ENCODE measurements around the gene PACSIN2.
"Not testable (repeated sequence)": the region's sequence is repeated elsewhere in the genome, so short reads cannot be mapped to it uniquely, and the experiment has no call there.

PACSIN2 gene

GRCh38 chr22:42992886-42993479 lies 22.0 kb downstream of the PACSIN2 start:
- no peak for DNase-seq (ENCODE audit: low read depth in 2 of 2, low spot score in 1 of 2)

GRCh38 chr22:42992092-42992491 lies 22.9 kb downstream of the PACSIN2 start:
- no peak for DNase-seq (ENCODE audit: low read depth in 2 of 2, low spot score in 1 of 2)

GRCh38 chr22:42991010-42991651 lies 23.8 kb downstream of the PACSIN2 start:
- DNase-seq (ENCODE audit: low read depth in 2 of 2, low spot score in 1 of 2), result no peak

GRCh38 chr22:42990131-42990838 lies 24.7 kb downstream of the PACSIN2 start:
- DNase-seq (ENCODE audit: low read depth in 2 of 2, low spot score in 1 of 2), result no peak

GRCh38 chr22:42986115-42986514 lies 28.8 kb downstream of the PACSIN2 start:
- DNase-seq (ENCODE audit: low read depth in 2 of 2, low spot score in 1 of 2), result no peak

GRCh38 chr22:42985531-42985905 lies 29.4 kb downstream of the PACSIN2 start:
- no peak for DNase-seq (ENCODE audit: low read depth in 2 of 2, low spot score in 1 of 2)

- no peak for DNase-seq (ENCODE audit: low read depth in 2 of 2, low spot score in 1 of 2)
Measured at GRCh38 chr22:42984814-42985530, 30.0 kb downstream of the PACSIN2 start.

- DNase-seq (ENCODE audit: low read depth in 2 of 2, low spot score in 1 of 2), result no peak
Measured at GRCh38 chr22:42984397-42984796, 30.6 kb downstream of the PACSIN2 start.

GRCh38 chr22:42983470-42983869 lies 31.5 kb downstream of the PACSIN2 start:
- no peak for DNase-seq (ENCODE audit: low read depth in 2 of 2, low spot score in 1 of 2)

GRCh38 chr22:42979606-42980005 lies 35.3 kb downstream of the PACSIN2 start:
- no peak for DNase-seq (ENCODE audit: low read depth in 2 of 2, low spot score in 1 of 2)

- no peak for DNase-seq (ENCODE audit: low read depth in 2 of 2, low spot score in 1 of 2)
Measured at GRCh38 chr22:42978453-42979103, 36.4 kb downstream of the PACSIN2 start.

GRCh38 chr22:42977569-42977968 lies 37.4 kb downstream of the PACSIN2 start:
- DNase-seq (ENCODE audit: low read depth in 2 of 2, low spot score in 1 of 2), result no peak

GRCh38 chr22:42976217-42976933 lies 38.6 kb downstream of the PACSIN2 start:
- no peak for DNase-seq (ENCODE audit: low read depth in 2 of 2, low spot score in 1 of 2)

GRCh38 chr22:42974223-42974622 lies 40.7 kb downstream of the PACSIN2 start:
- no peak for DNase-seq (ENCODE audit: low read depth in 2 of 2, low spot score in 1 of 2)

- DNase-seq (ENCODE audit: low read depth in 2 of 2, low spot score in 1 of 2), result no peak
Measured at GRCh38 chr22:42973536-42973881, 41.4 kb downstream of the PACSIN2 start.

- DNase-seq (ENCODE audit: low read depth in 2 of 2, low spot score in 1 of 2), result no peak
Measured at GRCh38 chr22:42972649-42973535, 42.1 kb downstream of the PACSIN2 start.

GRCh38 chr22:42971473-42971860 lies 43.5 kb downstream of the PACSIN2 start:
- DNase-seq (ENCODE audit: low read depth in 2 of 2, low spot score in 1 of 2), result not testable (repeated sequence)

- no peak for DNase-seq (ENCODE audit: low read depth in 2 of 2, low spot score in 1 of 2)
Measured at GRCh38 chr22:42970029-42970428, 44.9 kb downstream of the PACSIN2 start.

GRCh38 chr22:42969348-42969975 lies 45.5 kb downstream of the PACSIN2 start:
- DNase-seq (ENCODE audit: low read depth in 2 of 2, low spot score in 1 of 2), result no peak
